Prostate gland (tissue), 2 donors: Measurements from ENCODE around the gene SNED1.

Experiments used
- CTCF ChIP-seq, 4 experiments: fragments of 200-600 bp in 2 of 4; fragments of 450-650 bp in 2 of 4; sonication (generic) in 2 of 4; IDR thresholded peaks; 1 replicate in 3 of 4; 2 replicates in 1 of 4; pipeline ENCODE4 v1.5.1; 2016 to 2019; ENCODE audit warnings: antibody characterized with exemption in 4 of 4, mild to moderate bottlenecking in 2 of 4, moderate library complexity in 2 of 4
- POLR2A ChIP-seq: fragments of 450-650 bp; IDR thresholded peaks from one replicate; pipeline ENCODE4 v1.6.1; 2016; ENCODE audit warnings: antibody characterized with exemption, mild to moderate bottlenecking
- POLR2AphosphoS5 ChIP-seq: sonication (generic); formaldehyde crosslinking; IDR thresholded peaks from one replicate; pipeline ENCODE4 v1.6.1; 2017; ENCODE audit warnings: antibody characterized with exemption

GRCh38 chr2:240967681-240968621 lies 30.5 kb upstream of the SNED1 start:
- no peak for TF ChIP-seq CTCF (IDR thresholded peaks at IDR 0.05)
- TF ChIP-seq POLR2A = no peak
- no peak for TF ChIP-seq POLR2AphosphoS5
